Tibial nerve (tissue), 4 donors: ENCODE measurements around the gene PRLR.

Source experiments
- EP300 ChIP-seq, 2 donors: sonication (generic); formaldehyde crosslinking; IDR thresholded peaks; one replicate each; pipeline ENCODE4 v1.6.1; 2017; ENCODE audit warnings: antibody characterized with exemption in 2 of 2, mild to moderate bottlenecking in 1 of 2
- POLR2A ChIP-seq, 2 donors: fragments of 450-650 bp; IDR thresholded peaks; one replicate each; pipeline ENCODE4 v1.6.1; 2017; ENCODE audit warnings: antibody characterized with exemption in 2 of 2, mild to moderate bottlenecking in 2 of 2, moderate library complexity in 2 of 2
- TF ChIP-seq, protein P1 (sequence below), 5 experiments: fragments of 200-600 bp in 3 of 5; fragments of 450-650 bp in 2 of 5; sonication (generic) in 3 of 5; IDR thresholded peaks; one replicate each; pipeline ENCODE4 v1.5.1; 2016 to 2019; ENCODE audit warnings: antibody characterized with exemption in 5 of 5, mild to moderate bottlenecking in 3 of 5, moderate library complexity in 2 of 5

DNA sequence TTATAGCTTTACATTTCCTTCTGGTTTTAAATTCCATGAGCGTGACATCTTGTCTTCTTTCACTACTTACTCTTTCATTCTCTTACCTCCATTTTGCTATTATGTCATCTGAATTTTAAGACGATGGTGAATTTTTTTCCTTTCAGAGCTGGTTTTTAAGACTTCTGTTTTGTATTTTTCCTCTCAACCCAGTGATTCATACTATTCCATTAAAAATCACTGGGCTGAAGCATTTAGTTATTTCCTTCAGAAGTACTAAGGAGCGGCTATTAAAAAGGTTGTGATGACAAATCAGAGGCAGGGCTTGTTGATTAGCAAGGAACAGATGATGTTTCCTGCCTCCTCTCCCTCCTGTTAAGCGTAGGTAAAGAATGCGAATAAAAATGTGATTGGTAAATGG is 199.0 kb downstream of the PRLR start:
- TF ChIP-seq, protein P1, sequence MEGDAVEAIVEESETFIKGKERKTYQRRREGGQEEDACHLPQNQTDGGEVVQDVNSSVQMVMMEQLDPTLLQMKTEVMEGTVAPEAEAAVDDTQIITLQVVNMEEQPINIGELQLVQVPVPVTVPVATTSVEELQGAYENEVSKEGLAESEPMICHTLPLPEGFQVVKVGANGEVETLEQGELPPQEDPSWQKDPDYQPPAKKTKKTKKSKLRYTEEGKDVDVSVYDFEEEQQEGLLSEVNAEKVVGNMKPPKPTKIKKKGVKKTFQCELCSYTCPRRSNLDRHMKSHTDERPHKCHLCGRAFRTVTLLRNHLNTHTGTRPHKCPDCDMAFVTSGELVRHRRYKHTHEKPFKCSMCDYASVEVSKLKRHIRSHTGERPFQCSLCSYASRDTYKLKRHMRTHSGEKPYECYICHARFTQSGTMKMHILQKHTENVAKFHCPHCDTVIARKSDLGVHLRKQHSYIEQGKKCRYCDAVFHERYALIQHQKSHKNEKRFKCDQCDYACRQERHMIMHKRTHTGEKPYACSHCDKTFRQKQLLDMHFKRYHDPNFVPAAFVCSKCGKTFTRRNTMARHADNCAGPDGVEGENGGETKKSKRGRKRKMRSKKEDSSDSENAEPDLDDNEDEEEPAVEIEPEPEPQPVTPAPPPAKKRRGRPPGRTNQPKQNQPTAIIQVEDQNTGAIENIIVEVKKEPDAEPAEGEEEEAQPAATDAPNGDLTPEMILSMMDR (IDR thresholded peaks at IDR 0.05): no peak
- no peak for TF ChIP-seq EP300 (IDR thresholded peaks at IDR 0.05)
- no peak for TF ChIP-seq POLR2A (IDR thresholded peaks at IDR 0.05)
